Mucosa of descending colon (tissue), 3 donors: ENCODE measurements around the gene EPB41L3. TPM values are rescaled to one million over a fixed set of nuclear protein-coding genes. Genes with fewer than 3 reads are reported as not detected.

Source experiments
- ATAC-seq: fragments of 200-7000 bp; cut with Tn5 transposase; one replicate; pipeline ENCODE4 v1.9.1; 2020; ENCODE audit warnings: mild to moderate bottlenecking, moderate library complexity
- DNase-seq, 3 donors: peaks; one replicate each; pipeline ENCODE4 v3.0.0-alpha.2; 2020
- H3K36me3 ChIP-seq: fragments of 200-600 bp; one replicate; pipeline ENCODE4 v1.8.0; 2021; ENCODE audit warnings: low read depth, mild to moderate bottlenecking
- H3K4me1 ChIP-seq: fragments of 200-600 bp; one replicate; pipeline ENCODE4 v1.8.0; 2021; ENCODE audit warnings: low read depth, mild to moderate bottlenecking
- H3K4me3 ChIP-seq: fragments of 200-600 bp; one replicate; pipeline ENCODE4 v1.8.0; 2021; ENCODE audit warnings: mild to moderate bottlenecking
- H3K9me3 ChIP-seq: fragments of 200-600 bp; one replicate; pipeline ENCODE4 v1.8.0; 2021; ENCODE audit warnings: mild to moderate bottlenecking
- CTCF ChIP-seq: fragments of 200-600 bp; IDR thresholded peaks from one replicate; pipeline ENCODE4 v1.8.0; 2022; ENCODE audit warnings: antibody characterized with exemption, mild to moderate bottlenecking
- intact Hi-C, 2 donors: fragments of 100-400 bp; cut with DNase I in 1 of 2; cut with micrococcal nuclease in 1 of 2; formaldehyde crosslinking; loops; one replicate each; pipeline versions ENCODE4 v1.11.0 to v1.11.1; 2022; cut with DNase I, micrococcal nuclease
- total RNA-seq, 3 donors: library from RNA; stranded (reverse); fragmentation: NEBNext Ultra II Directional in 2 of 3; extraction: Animal tissue kit (Norgen Biotek cat#: 25700) in 2 of 3; gene quantifications; one replicate each; pipeline versions ENCODE4 v1.2.1 to v1.2.4, GENCODE V29; 2021 to 2023
- donor health status: DM: no; HTN: no; CAD: no; lungs with moderate emphysema.
- donor health status: DM: no; HTN: no; CAD: no.
- donor health status: DM: no; HTN: yes; CAD: no.

EPB41L3 gene
- total RNA-seq, 3 donors from 2014 or later: 83.3 to 98.9 (median 97.3) TPM

GRCh38 chr18:5413447-5413846 lies 130.3 kb downstream of the EPB41L3 start:
- Histone ChIP-seq H3K4me3 (no peak overlapping the region), H3K36me3 (no peaks in the 10 kb centered on the region), H3K9me3 (no peaks in the 10 kb centered on the region), H3K4me1 (no peaks in the 10 kb centered on the region)
- no peak for TF ChIP-seq CTCF
- intact Hi-C loops: no loop called here
- ATAC-seq (no peak), DNase-seq (no peak)

- Histone ChIP-seq H3K4me1 (no peaks in the 10 kb centered on the region), H3K36me3 (no peaks in the 10 kb centered on the region), H3K4me3 (no peak overlapping the region)
Observed at GRCh38 chr18:5410582-5410981, 133.2 kb downstream of the EPB41L3 start.

GRCh38 chr18:5398269-5398668 lies 145.5 kb downstream of the EPB41L3 start:
- TF ChIP-seq CTCF: no peak
- Histone ChIP-seq H3K9me3 (no peaks in the 10 kb centered on the region), H3K36me3 (no peaks in the 10 kb centered on the region), H3K4me1 (no peaks in the 10 kb centered on the region), H3K4me3 (no peak overlapping the region)
- ATAC-seq (no peak), DNase-seq (no peak)
- intact Hi-C loops: no loop called here

More at GRCh38 chr18:5410582-5410981, 133.2 kb downstream of the EPB41L3 start:
- intact Hi-C loops: no loop called here
- no peak for TF ChIP-seq CTCF
- H3K9me3 ChIP-seq: no peaks in the 10 kb centered on the region
- ATAC-seq: no peak
- no peak for DNase-seq

GRCh38 chr18:5397102-5397501 lies 146.7 kb downstream of the EPB41L3 start:
- no peak for TF ChIP-seq CTCF
- DNase-seq (no peak), ATAC-seq (no peak)
- H3K36me3 ChIP-seq: no peaks in the 10 kb centered on the region
- no peaks in the 10 kb centered on the region for H3K4me1 ChIP-seq
- H3K9me3 ChIP-seq: no peaks in the 10 kb centered on the region
- H3K4me3 ChIP-seq: no peak overlapping the region
- intact Hi-C loops: no loop called here

GRCh38 chr18:5395860-5396448 lies 147.8 kb downstream of the EPB41L3 start:
- Histone ChIP-seq H3K36me3 (no peaks in the 10 kb centered on the region), H3K4me3 (no peak overlapping the region), H3K4me1 (no peaks in the 10 kb centered on the region), H3K9me3 (no peaks in the 10 kb centered on the region)
- no peak for TF ChIP-seq CTCF
- DNase-seq: no peak
- intact Hi-C loops: no loop called here
- ATAC-seq: no peak

- Histone ChIP-seq H3K36me3 (no peaks in the 10 kb centered on the region), H3K4me1 (no peaks in the 10 kb centered on the region), H3K4me3 (no peak overlapping the region), H3K9me3 (no peaks in the 10 kb centered on the region)
- no peak for DNase-seq
- no peak for ATAC-seq
- no peak for TF ChIP-seq CTCF
- intact Hi-C loops: no loop called here
Observed at GRCh38 chr18:5393779-5394178, 150.0 kb downstream of the EPB41L3 start.
